Activated effector memory CD4-positive, alpha-beta T cell treated with anti-CD3 and anti-CD28 coated beads, Interleukin-2, amount 50 U/mL, for 16 hours (primary cell): ENCODE results near the gene CELSR2.
"Not testable (repeated sequence)": the region's sequence is repeated elsewhere in the genome, so short reads cannot be mapped to it uniquely, and the experiment has no call there.

Experiments
- DNase-seq: peaks from one replicate; pipeline ENCODE4 v3.0.0-alpha.2; 2020

The CELSR2 gene, protein sequence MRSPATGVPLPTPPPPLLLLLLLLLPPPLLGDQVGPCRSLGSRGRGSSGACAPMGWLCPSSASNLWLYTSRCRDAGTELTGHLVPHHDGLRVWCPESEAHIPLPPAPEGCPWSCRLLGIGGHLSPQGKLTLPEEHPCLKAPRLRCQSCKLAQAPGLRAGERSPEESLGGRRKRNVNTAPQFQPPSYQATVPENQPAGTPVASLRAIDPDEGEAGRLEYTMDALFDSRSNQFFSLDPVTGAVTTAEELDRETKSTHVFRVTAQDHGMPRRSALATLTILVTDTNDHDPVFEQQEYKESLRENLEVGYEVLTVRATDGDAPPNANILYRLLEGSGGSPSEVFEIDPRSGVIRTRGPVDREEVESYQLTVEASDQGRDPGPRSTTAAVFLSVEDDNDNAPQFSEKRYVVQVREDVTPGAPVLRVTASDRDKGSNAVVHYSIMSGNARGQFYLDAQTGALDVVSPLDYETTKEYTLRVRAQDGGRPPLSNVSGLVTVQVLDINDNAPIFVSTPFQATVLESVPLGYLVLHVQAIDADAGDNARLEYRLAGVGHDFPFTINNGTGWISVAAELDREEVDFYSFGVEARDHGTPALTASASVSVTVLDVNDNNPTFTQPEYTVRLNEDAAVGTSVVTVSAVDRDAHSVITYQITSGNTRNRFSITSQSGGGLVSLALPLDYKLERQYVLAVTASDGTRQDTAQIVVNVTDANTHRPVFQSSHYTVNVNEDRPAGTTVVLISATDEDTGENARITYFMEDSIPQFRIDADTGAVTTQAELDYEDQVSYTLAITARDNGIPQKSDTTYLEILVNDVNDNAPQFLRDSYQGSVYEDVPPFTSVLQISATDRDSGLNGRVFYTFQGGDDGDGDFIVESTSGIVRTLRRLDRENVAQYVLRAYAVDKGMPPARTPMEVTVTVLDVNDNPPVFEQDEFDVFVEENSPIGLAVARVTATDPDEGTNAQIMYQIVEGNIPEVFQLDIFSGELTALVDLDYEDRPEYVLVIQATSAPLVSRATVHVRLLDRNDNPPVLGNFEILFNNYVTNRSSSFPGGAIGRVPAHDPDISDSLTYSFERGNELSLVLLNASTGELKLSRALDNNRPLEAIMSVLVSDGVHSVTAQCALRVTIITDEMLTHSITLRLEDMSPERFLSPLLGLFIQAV (N-terminal part only)

DNA sequence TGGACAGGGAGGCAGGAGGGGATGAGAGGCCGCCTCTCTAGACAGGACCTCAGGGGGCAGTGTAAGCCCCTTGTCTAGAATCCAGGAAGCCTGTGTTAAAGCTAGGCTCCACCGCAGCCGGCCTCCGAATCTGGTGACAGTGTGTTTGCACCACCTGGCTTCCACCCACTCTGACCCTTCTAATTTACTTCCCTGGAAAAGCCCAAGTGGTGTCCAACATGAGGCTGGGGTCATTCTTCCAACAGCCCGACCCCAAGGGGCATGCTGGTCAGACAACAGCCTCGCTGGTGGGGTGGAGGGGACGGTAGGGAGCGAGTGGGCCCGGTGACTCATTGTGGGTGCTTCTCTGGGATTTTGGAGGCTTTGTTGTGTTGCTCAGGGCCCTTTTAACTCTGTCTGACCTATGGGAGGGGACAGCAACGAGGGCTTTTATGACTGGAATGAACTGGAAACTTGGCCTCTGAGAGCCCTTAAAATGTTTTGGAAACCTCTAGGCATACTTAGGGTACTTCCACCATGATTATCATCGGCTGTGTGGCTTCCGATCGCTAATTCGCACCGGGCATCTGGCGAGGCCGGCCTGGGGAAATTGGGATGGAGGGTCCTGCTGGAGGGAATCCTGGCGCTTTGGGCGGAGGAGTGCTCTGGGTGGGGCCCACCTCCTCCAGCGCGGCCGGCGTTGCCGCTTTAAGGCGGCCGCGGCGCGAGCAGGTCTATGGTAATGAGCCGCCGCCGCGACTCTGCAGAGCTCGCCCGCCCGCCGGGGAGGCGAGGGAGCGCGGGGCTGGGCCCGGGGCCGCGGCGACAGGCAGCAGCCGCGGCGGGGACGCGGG lies at the start of gene CELSR2:
Gene CELSR2, plus strand, starts transcription at position 743 of the 833 bp plus-strand sequence. CDS start 541 bp downstream, outside the sequence.
- peak; percentile 83 for DNase-seq

DNA sequence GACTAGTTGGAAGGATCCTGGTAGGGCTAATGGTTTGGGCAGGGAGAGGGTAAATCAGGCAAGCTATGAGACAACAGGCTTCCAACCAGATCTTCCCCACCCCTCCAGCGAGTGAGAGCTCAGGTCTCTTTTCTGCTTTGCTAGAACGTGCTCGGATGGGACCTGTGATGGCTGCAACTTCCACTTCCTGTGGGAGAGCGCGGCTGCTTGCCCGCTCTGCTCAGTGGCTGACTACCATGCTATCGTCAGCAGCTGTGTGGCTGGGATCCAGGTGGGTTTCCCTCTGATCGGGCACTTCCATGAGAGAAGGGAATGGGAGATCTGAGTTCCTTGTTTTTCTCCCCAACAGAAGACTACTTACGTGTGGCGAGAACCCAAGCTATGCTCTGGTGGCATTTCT lies 49.6 kb upstream of the CELSR2 start:
- no peak for DNase-seq

- DNase-seq = peak; percentile 81
These were observed 48.1 kb upstream of the CELSR2 start for GRCh38 chr1:109201123-109201703.

- no peak for DNase-seq
These were observed 44.9 kb upstream of the CELSR2 start for GRCh38 chr1:109204484-109204883.

DNA sequence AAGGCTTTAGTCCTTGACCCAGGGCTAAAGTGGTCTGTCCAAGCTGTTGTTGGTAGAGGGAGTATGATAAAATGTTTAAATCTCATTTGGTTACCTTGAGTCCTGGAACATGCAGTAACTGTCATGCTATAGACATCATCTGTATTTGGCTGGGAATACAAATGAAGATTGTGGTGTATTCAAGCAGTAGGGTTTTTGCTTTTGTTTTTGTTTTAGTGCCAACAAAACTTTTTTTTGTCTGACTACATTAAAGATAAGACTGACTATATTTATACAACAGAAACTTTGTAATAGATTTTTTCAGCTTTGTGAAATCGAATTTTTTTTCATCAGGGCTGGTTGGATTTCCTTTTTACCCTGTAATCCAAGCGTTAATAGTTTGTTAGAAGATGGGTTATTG lies 43.0 kb upstream of the CELSR2 start:
- no peak for DNase-seq

DNA sequence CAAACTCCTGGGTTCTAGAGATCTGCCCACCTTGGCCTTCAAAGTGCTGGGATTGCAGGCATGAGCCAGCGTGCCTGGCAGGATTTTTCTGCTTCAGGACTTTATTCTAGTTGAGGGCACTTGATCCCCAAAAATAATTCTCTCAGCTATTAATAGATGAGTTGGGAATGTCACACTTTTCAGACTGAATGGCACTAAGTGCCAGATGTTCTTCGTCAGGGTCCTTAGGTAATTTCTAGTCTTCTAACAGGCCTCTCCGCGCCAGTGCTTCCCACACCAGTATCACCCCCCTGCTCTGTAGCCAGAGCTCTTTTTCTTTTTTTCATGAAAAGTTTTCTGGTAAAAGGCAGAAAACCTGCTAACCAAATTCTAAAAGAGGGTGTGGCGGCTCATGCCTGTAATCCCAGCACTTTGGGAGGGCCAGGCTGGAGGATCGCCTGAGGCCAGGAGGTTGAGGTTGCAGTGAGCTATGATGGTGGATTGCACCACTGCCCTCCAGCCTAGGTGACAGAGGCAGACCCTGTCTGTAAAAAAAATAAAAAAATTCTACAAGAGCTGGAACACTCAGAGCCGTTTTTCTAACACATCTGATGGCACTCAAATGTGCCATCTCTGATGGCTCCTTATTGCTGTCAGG lies 41.8 kb upstream of the CELSR2 start:
- no peak for DNase-seq

DNA sequence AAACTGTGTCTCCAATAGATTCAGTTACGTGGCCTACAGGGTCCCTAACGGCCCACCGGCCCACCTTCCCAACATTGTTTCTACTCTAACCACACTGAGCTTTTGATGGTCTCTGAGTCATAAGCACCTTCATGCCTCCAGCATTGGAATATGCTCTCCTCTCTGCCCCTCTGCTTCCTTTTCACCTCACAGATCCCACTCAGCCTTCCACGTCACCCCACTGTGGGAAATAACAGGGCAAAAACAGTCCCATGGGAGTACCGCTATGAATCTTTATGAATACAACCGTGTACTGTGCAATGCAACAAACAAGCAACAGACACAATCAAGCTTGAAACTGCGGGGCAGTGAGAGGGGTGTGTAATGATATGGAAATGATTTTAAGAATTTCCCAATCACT lies 40.9 kb upstream of the CELSR2 start:
- DNase-seq = no peak

DNA sequence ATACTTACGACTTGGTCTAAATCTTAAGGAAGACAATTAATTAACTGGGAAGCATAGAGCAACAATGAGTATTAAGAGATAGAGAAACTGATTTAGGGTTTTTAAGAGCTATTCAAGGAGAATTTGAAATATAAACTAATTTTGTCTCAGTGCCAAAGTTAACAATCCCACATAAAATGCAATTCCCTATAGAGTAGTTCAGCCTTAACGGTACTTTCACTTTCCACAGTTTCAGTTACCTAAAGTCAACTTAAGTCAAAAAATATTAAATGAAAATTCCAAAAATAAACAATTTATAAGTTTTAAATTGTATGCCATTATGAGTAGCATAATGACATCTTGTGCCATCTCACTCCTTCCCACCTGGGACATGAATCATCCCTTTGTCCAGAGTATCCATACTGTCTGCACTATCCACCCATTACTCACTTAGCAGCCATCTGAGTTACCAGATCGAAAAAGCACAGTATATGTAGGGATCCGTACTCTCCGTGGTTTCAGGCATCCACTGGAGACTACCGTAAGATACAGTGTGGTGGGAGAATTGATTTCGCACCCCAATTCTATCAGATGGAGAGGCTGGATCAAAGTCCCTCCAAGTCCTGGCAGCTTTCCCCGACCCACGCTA lies 40.4 kb upstream of the CELSR2 start:
- DNase-seq = no peak

DNA sequence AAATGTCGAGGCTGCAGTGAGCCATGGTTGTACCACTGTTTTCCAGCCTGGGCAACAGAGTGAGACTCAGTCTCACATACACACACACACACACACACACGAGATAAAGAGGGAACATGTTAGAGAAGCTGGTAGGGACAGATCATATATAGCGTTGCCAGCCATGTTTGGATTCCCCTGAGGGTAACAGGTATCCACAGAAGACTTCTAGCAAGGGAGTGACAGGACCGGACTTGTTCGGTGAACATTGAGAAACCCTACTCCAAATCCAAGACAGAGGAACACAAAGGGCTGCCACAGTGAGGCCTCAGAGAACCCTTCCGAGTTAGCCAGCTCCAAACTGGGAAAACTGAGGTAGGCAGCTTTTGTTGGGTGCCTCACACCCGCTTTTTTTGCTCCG lies 39.3 kb upstream of the CELSR2 start:
- DNase-seq = no peak

GRCh38 chr1:109213345-109213823 lies 36.0 kb upstream of the CELSR2 start:
- no peak for DNase-seq

GRCh38 chr1:109213824-109214693 lies 35.3 kb upstream of the CELSR2 start, which contains the start of gene SARS1:
TSS of gene SARS1 (plus strand) at chr1:109213918. CDS start at chr1:109213993, 75 bp downstream.
- peak; percentile 95 for DNase-seq

- DNase-seq = peak; percentile 77
These were observed 34.4 kb upstream of the CELSR2 start for GRCh38 chr1:109214695-109215623.

GRCh38 chr1:109216662-109217061 lies 32.7 kb upstream of the CELSR2 start:
- DNase-seq = no peak

GRCh38 chr1:109218516-109218915 lies 30.8 kb upstream of the CELSR2 start:
- no peak for DNase-seq

- DNase-seq = not testable (repeated sequence)
These were observed 28.1 kb upstream of the CELSR2 start for GRCh38 chr1:109221201-109221600.

- no peak for DNase-seq
These were observed 24.0 kb upstream of the CELSR2 start for GRCh38 chr1:109225308-109225707.

DNA sequence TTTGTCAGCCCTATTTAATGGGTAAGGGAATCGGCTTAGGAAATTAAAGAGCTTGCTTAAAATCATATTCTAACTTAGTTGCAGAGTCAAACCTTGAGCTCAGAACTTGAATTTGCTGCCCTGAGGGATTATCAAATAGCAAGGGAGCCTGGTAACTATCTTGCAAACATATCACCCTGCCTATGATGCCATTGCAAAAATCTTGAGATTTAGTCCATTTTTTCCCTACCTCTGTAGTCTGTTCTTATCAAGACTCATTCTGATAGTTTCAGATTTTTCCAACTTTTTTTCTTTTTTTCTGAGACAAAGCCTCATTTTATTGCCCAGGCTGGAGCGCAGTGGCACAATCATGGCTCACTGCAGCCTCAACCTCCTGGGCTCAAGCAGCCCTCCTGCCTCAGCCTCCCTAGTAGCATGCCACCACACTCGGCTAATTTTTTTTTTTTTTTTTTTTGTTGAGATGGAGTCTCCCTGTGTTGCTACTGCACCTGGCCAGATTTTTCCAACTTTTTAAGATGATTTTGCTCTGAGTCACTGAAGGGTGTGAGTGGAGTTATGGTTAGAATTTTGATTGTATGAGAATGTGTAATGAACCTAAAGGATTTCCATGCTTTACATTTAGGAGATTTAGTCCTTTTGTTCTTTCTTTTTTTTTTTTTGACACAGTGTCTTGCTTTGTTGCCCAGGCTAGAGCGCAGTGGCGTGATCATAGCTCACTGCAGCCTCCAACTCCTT lies 23.5 kb upstream of the CELSR2 start:
- no peak for DNase-seq

GRCh38 chr1:109228167-109228566 lies 21.2 kb upstream of the CELSR2 start:
- no peak for DNase-seq
